T-helper 1 cell treated with Interleukin-12 subunit alpha and Interleukin-12 subunit beta and Interleukin-4 antibody, amounts not matched to agents 30 ng/mL and 1 ng/mL, for 36 hours (primary cell): ENCODE data around the gene CATSPERZ. TPM values are rescaled to one million over a fixed set of nuclear protein-coding genes. Genes with fewer than 3 reads are reported as not detected.

Source experiments
- total RNA-seq: library from RNA; stranded (reverse); gene quantifications from 2 replicates; pipeline ENCODE4 v1.2.3, GENCODE V29; 2022

Gene CATSPERZ
- total RNA-seq, 1 donor from 2014 or later: not detected

Other genes starting within 250 kb of the CATSPERZ start
- gene MACROD1, start 134.2 kb upstream of the CATSPERZ start, total RNA-seq: 5.6 and 7.8 TPM in 2 replicates
- gene STIP1, start 114.2 kb upstream of the CATSPERZ start, total RNA-seq: 253 and 255 TPM in 2 replicates
- 230 and 241 TPM in 2 replicates for gene FERMT3, start 93.6 kb upstream of the CATSPERZ start, total RNA-seq
- 28.1 and 28.2 TPM in 2 replicates for gene TRPT1, start 74.2 kb upstream of the CATSPERZ start, total RNA-seq
- 81.5 and 85.3 TPM in 2 replicates for gene NUDT22, start 74.1 kb upstream of the CATSPERZ start, total RNA-seq
- gene DNAJC4, start 69.8 kb upstream of the CATSPERZ start, total RNA-seq: 26.9 and 30.3 TPM in 2 replicates
- gene VEGFB, start 65.8 kb upstream of the CATSPERZ start, total RNA-seq: 57.7 and 58.7 TPM in 2 replicates
- 48.9 and 50.6 TPM in 2 replicates for gene FKBP2, start 59.3 kb upstream of the CATSPERZ start, total RNA-seq
- 103 and 111 TPM in 2 replicates for gene PPP1R14B, start 53.4 kb upstream of the CATSPERZ start, total RNA-seq
- 11.5 and 12.0 TPM in 2 replicates for gene PLCB3, start 48.8 kb upstream of the CATSPERZ start, total RNA-seq
- 40.9 and 45.8 TPM in 2 replicates for gene BAD, start 15.7 kb upstream of the CATSPERZ start, total RNA-seq
- 49.4 and 52.1 TPM in 2 replicates for gene GPR137, start 14.5 kb upstream of the CATSPERZ start, total RNA-seq
- 0.76 TPM in 1 of 2 replicates, not detected in the other for gene KCNK4, start 9.1 kb upstream of the CATSPERZ start, total RNA-seq
- 50.8 and 52.7 TPM in 2 replicates for gene ESRRA, start 5.2 kb downstream of the CATSPERZ start, total RNA-seq
- gene TRMT112, start 17.2 kb downstream of the CATSPERZ start, total RNA-seq: 187 and 190 TPM in 2 replicates
- gene PRDX5, start 17.8 kb downstream of the CATSPERZ start, total RNA-seq: 101 TPM in 2 replicates
- gene CCDC88B, start 39.8 kb downstream of the CATSPERZ start, total RNA-seq: 188 and 191 TPM in 2 replicates
- gene RPS6KA4, start 58.8 kb downstream of the CATSPERZ start, total RNA-seq: 30.8 and 31.9 TPM in 2 replicates